SK-N-SH (cell line): ENCODE measurements around the gene FAM110A. TPM values are rescaled to one million over a fixed set of nuclear protein-coding genes. Genes with fewer than 3 reads are reported as not detected.

Experiments
- CTCF ChIA-PET: fragments of 300-600, 350-600 bp; formaldehyde crosslinking; extraction: SDS; loops from one replicate; lab custom pipeline; 2021; lab: Yijun Ruan, JAX
- POLR2A ChIA-PET: fragments of 350-600 bp; sonication (Branson Sonifier 250); formaldehyde crosslinking; extraction: SDS; loops from one replicate; lab custom pipeline; 2020; ENCODE audit warnings: antibody characterized with exemption, inconsistent platforms; lab: Yijun Ruan, JAX
- DNase-seq: peaks from one replicate; pipeline ENCODE4 v3.0.0; 2012
- H2AFZ ChIP-seq: fragments of 200-600 bp; sonication (generic); 2 replicates; pipeline ENCODE4 v1.8.1; 2016; ENCODE audit warnings: antibody characterized with exemption, mild to moderate bottlenecking, low read depth
- H3F3A ChIP-seq: fragments of 200-600 bp; sonication (generic); replicated peaks from 2 replicates; pipeline ENCODE3; 2016; ENCODE audit warnings: antibody characterized with exemption, mild to moderate bottlenecking; ENCODE audit not compliant: insufficient read depth
- H3K27ac ChIP-seq, 2 experiments: fragments of 200-500 bp in 1 of 2; fragments of 200-600 bp in 1 of 2; sonication (Bioruptor generic) in 1 of 2; sonication (generic), shearing (Covaris generic) in 1 of 2; 2 replicates each; pipeline versions ENCODE4 v1.5.1 to v1.6.1; 2014 to 2016; ENCODE audit warnings: low read depth in 2 of 2, inconsistent platforms in 1 of 2, low read length in 1 of 2, mild to moderate bottlenecking in 1 of 2, mixed read lengths in 1 of 2
- H3K27me3 ChIP-seq: fragments of 200-600 bp; sonication (generic), shearing (Covaris generic); 2 replicates; pipeline ENCODE4 v1.6.1; 2016; ENCODE audit warnings: mixed run types; ENCODE audit not compliant: insufficient read depth
- H3K36me3 ChIP-seq, 2 experiments: fragments of 200-500 bp in 1 of 2; fragments of 200-600 bp in 1 of 2; sonication (Bioruptor generic) in 1 of 2; sonication (generic) in 1 of 2; replicated peaks in 1 of 2; 2 replicates each; pipeline versions ENCODE3 to v1.5.1; 2014 to 2016; ENCODE audit warnings: low read length in 1 of 2, mild to moderate bottlenecking in 1 of 2; ENCODE audit not compliant: insufficient read depth in 2 of 2, control insufficient read depth in 1 of 2
- H3K4me1 ChIP-seq, 2 experiments: fragments of 200-500 bp in 1 of 2; fragments of 200-600 bp in 1 of 2; sonication (Bioruptor generic) in 1 of 2; sonication (generic), shearing (Covaris generic) in 1 of 2; 2 replicates each; pipeline versions ENCODE4 v1.5.1 to v1.6.1; 2014 to 2016; ENCODE audit warnings: low read depth in 1 of 2, low read length in 1 of 2, mixed run types in 1 of 2; ENCODE audit not compliant: insufficient read depth in 2 of 2, control insufficient read depth in 1 of 2
- H3K4me2 ChIP-seq: fragments of 200-600 bp; sonication (generic), shearing (Covaris generic); 2 replicates; pipeline ENCODE4 v1.6.1; 2017; ENCODE audit warnings: mixed run types
- H3K4me3 ChIP-seq, 2 experiments: fragments of 200-500 bp in 1 of 2; fragments of 200-600 bp in 1 of 2; sonication (Bioruptor generic) in 1 of 2; sonication (generic), shearing (Covaris generic) in 1 of 2; 2 replicates each; pipeline versions ENCODE4 v1.5.1 to v1.8.1; 2014 to 2016; ENCODE audit warnings: low read depth in 2 of 2, inconsistent platforms in 1 of 2, low read length in 1 of 2, mild to moderate bottlenecking in 1 of 2, mixed read lengths in 1 of 2, moderate library complexity in 1 of 2
- H3K79me2 ChIP-seq: fragments of 200-600 bp; sonication (generic); 2 replicates; pipeline ENCODE4 v1.8.1; 2017; ENCODE audit warnings: mild to moderate bottlenecking; ENCODE audit not compliant: insufficient read depth
- H3K9ac ChIP-seq: fragments of 200-600 bp; sonication (generic); 2 replicates; pipeline ENCODE4 v1.6.1; 2017; ENCODE audit warnings: mixed run types
- H3K9me2 ChIP-seq: fragments of 200-600 bp; sonication (generic); 2 replicates; pipeline ENCODE4 v1.6.1; 2017; ENCODE audit warnings: mixed run types
- H3K9me3 ChIP-seq: fragments of 200-600 bp; sonication (generic); 2 replicates; pipeline ENCODE4 v1.6.1; 2017; ENCODE audit warnings: mixed run types, mild to moderate bottlenecking, moderate library complexity
- H4K20me1 ChIP-seq: fragments of 200-600 bp; sonication (generic); 2 replicates; pipeline ENCODE4 v1.6.1; 2017; ENCODE audit warnings: mild to moderate bottlenecking, mixed run types; ENCODE audit not compliant: insufficient read depth
- CHD2 ChIP-seq: fragments of 150-350 bp; IDR thresholded peaks from 2 replicates; pipeline ENCODE4 v1.6.1; 2018; ENCODE audit warnings: low read length; ENCODE audit not compliant: partially characterized antibody
- ELF1 ChIP-seq: IDR thresholded peaks from 2 replicates; pipeline ENCODE4 v1.4.0; 2012
- EP300 ChIP-seq, 2 experiments: IDR thresholded peaks; 2 replicates each; pipeline versions ENCODE4 v1.4.0 to v1.6.1; 2012; ENCODE audit warnings: borderline replicate concordance in 1 of 2, low read depth in 1 of 2, low read length in 1 of 2
- EZH2phosphoT487 ChIP-seq: fragments of 200-600 bp; sonication (generic); IDR thresholded peaks from 2 replicates; pipeline ENCODE4 v1.6.1; 2017; ENCODE audit warnings: low read depth, mixed run types, mild to moderate bottlenecking, antibody characterized with exemption, moderate library complexity, borderline replicate concordance
- FOSL2 ChIP-seq: IDR thresholded peaks from 2 replicates; pipeline ENCODE4 v1.4.0; 2012; ENCODE audit warnings: low read depth, mild to moderate bottlenecking, moderate library complexity, borderline replicate concordance
- FOXJ3 ChIP-seq: sonication (generic); formaldehyde crosslinking; IDR thresholded peaks from 2 replicates; pipeline ENCODE4 v1.5.1; 2020; ENCODE audit warnings: mild to moderate bottlenecking, missing genetic modification reagents
- GABPA ChIP-seq: IDR thresholded peaks from 2 replicates; pipeline ENCODE4 v1.4.0; 2012; ENCODE audit warnings: low read depth, mild to moderate bottlenecking
- JUND ChIP-seq: IDR thresholded peaks from 2 replicates; pipeline ENCODE4 v1.4.0; 2012
- NRF1 ChIP-seq: IDR thresholded peaks from 2 replicates; pipeline ENCODE4 v1.6.1; 2012; ENCODE audit warnings: low read depth, mild to moderate bottlenecking, low read length
- POLR2AphosphoS5 ChIP-seq: IDR thresholded peaks from 2 replicates; pipeline ENCODE4 v1.6.1; 2012; ENCODE audit warnings: low read depth, low read length
- RXRA ChIP-seq: IDR thresholded peaks from 2 replicates; pipeline ENCODE4 v1.4.0; 2012; ENCODE audit warnings: low read depth, mild to moderate bottlenecking, borderline replicate concordance
- SMC3 ChIP-seq: IDR thresholded peaks from 2 replicates; pipeline ENCODE4 v1.6.1; 2012; ENCODE audit warnings: low read depth, low read length, improper control_type of control experiment
- WGBS: methylation state at CpG from one replicate; pipeline ENCODE4 v1.1.6; 2017; ENCODE audit warnings: low lambda C conversion rate; 5-methylcytosine and 5-hydroxymethylcytosine counted together
- polyA plus RNA-seq, 3 experiments: library from polyadenylated mRNA; depleted of rRNA; stranded (reverse); fragments of >200 nt; gene quantifications; 2 replicates each; pipeline ENCODE4 v1.2.3, GENCODE V29; 2012
- TF ChIP-seq, protein P1 (sequence below): fragments of 150-350 bp; IDR thresholded peaks from 2 replicates; pipeline ENCODE4 v1.6.1; 2016; ENCODE audit warnings: mild to moderate bottlenecking, low read depth, low read length
- TF ChIP-seq, protein P2 (sequence below): IDR thresholded peaks from 2 replicates; pipeline ENCODE4 v1.6.1; 2012; ENCODE audit warnings: mild to moderate bottlenecking, low read depth, low read length, moderate library complexity
- TF ChIP-seq, protein P3 (sequence below): fragments of 150-350 bp; IDR thresholded peaks from 2 replicates; pipeline ENCODE4 v1.6.1; 2017; ENCODE audit warnings: antibody characterized with exemption, low read length, low read depth, borderline replicate concordance
- TF ChIP-seq, protein P4 (sequence below): IDR thresholded peaks from 2 replicates; pipeline ENCODE4; 2012

The FAM110A gene
- polyA plus RNA-seq, 1 of the 3 experiments (the other 2 are of a cell fraction), result 3.8 TPM

DNA sequence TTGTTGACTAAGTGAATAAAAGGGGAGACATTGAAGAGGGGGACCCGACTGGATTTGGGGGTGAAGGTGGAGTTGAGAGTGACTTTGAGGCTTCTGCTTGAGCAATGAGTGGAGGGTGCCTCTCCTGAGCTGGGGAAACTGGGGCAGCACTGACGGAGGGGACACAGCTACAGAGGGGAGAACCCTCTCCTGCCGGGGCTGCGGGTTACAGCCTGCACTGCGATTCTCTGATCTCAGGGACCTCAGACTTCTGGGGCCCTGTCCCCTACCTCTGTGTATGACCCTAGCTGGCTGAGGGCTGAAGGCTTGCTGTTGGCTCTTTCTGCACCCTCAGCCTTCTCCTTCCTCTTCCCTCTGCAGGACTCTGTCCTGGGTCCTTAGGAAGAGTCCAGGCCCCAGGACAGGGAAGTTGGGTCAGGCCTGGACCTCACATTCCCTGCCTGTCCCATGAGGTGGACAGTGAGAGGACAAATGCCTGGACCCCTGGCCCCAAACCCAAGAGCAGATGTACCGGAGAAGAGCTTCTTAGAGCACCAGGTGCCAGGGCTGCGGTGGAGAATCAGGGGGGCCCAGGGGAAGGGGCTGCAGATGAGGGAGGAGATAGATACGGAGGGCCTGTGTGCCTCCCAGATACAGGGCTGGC lies 13.7 kb upstream of the FAM110A start:
- Histone ChIP-seq H3K9me3 (no peaks in the 10 kb centered on the region), H3F3A (no peaks in the 10 kb centered on the region), H3K27ac (no peak overlapping the region), H3K4me1 (no peaks in the 10 kb centered on the region), H2AFZ (no peak overlapping the region), H3K9me2 (no peaks in the 10 kb centered on the region), H3K79me2 (no peaks in the 10 kb centered on the region), H3K4me2 (no peak overlapping the region), H3K36me3 (no peaks in the 10 kb centered on the region), H4K20me1 (no peaks in the 10 kb centered on the region), H3K27me3 (no peaks in the 10 kb centered on the region), H3K4me3 (no peak overlapping the region), H3K9ac (no peak overlapping the region)
- ChIA-PET CTCF (interaction anchor here (1.4 to 7.2 kb wide), 3 partner anchors 139 to 289 kb away, joined by 3 to 267 read pairs (median 53); no protein-coding TSS in a partner anchor), POLR2A (interaction anchor here (1.3 kb wide), 1 partner anchor 136 kb away, joined by 3 read pairs; no protein-coding TSS in a partner anchor)
- WGBS, result 67% methylated on average over 6 of the region's 8 CpGs
- DNase-seq, result no peak
- no peak for TF ChIP-seq FOXJ3 (CRISPR knock-in tag)
- TF ChIP-seq, protein P1, sequence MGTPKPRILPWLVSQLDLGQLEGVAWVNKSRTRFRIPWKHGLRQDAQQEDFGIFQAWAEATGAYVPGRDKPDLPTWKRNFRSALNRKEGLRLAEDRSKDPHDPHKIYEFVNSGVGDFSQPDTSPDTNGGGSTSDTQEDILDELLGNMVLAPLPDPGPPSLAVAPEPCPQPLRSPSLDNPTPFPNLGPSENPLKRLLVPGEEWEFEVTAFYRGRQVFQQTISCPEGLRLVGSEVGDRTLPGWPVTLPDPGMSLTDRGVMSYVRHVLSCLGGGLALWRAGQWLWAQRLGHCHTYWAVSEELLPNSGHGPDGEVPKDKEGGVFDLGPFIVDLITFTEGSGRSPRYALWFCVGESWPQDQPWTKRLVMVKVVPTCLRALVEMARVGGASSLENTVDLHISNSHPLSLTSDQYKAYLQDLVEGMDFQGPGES, result no peak

DNA sequence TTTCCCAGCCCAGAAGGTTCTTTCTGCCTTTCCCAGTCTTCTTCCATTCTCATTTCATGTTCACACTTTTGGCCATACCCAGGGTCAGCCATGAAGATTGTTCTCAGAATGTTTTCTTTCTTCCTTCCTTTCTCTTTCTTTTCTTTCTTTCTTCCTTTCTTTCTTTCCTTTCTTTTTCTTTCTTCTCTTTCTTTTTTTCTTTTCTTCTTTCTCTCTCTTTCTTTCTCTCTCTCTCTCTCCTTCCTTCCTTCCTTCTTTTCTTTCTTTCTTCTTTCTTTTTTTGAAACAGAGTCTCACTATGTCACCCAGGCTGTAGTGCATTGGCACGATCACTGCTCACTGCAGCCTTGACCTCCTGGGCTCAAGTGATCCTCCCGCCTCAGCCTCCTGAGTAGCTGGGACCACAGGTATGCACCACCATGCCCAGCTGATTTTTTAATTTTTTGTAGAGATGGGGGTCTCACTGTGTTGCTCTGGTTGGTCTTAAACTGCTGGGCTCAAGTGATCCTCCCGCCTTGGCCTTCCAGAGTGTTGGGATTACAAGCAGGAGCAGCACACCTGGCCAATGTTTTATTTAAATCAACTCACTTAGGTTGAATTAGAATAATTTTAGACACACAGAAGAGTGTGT lies 13.1 kb upstream of the FAM110A start:
- Histone ChIP-seq H3K27me3 (no peaks in the 10 kb centered on the region), H3K79me2 (no peaks in the 10 kb centered on the region), H3K27ac (no peak overlapping the region), H3K36me3 (no peaks in the 10 kb centered on the region), H3K4me1 (no peaks in the 10 kb centered on the region), H3K9ac (no peak overlapping the region), H3K9me2 (no peaks in the 10 kb centered on the region), H2AFZ (no peak overlapping the region), H3K4me3 (no peak overlapping the region), H4K20me1 (no peaks in the 10 kb centered on the region), H3F3A (no peaks in the 10 kb centered on the region), H3K9me3 (no peaks in the 10 kb centered on the region), H3K4me2 (no peak overlapping the region)
- TF ChIP-seq, protein P2, sequence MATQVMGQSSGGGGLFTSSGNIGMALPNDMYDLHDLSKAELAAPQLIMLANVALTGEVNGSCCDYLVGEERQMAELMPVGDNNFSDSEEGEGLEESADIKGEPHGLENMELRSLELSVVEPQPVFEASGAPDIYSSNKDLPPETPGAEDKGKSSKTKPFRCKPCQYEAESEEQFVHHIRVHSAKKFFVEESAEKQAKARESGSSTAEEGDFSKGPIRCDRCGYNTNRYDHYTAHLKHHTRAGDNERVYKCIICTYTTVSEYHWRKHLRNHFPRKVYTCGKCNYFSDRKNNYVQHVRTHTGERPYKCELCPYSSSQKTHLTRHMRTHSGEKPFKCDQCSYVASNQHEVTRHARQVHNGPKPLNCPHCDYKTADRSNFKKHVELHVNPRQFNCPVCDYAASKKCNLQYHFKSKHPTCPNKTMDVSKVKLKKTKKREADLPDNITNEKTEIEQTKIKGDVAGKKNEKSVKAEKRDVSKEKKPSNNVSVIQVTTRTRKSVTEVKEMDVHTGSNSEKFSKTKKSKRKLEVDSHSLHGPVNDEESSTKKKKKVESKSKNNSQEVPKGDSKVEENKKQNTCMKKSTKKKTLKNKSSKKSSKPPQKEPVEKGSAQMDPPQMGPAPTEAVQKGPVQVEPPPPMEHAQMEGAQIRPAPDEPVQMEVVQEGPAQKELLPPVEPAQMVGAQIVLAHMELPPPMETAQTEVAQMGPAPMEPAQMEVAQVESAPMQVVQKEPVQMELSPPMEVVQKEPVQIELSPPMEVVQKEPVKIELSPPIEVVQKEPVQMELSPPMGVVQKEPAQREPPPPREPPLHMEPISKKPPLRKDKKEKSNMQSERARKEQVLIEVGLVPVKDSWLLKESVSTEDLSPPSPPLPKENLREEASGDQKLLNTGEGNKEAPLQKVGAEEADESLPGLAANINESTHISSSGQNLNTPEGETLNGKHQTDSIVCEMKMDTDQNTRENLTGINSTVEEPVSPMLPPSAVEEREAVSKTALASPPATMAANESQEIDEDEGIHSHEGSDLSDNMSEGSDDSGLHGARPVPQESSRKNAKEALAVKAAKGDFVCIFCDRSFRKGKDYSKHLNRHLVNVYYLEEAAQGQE, result no peak
- TF ChIP-seq CHD2 (no peak), EP300 (IDR thresholded peaks at IDR 0.05; ENCODE audit: borderline replicate concordance in 1 of 2, low read depth in 1 of 2, low read length in 1 of 2) (no peak), POLR2AphosphoS5 (no peak), SMC3 (no peak), EZH2phosphoT487 (no peak), RXRA (no peak), JUND (no peak), ELF1 (no peak), FOSL2 (no peak), FOXJ3 (CRISPR knock-in tag) (no peak), NRF1 (no peak), GABPA (no peak)
- TF ChIP-seq, protein P3, sequence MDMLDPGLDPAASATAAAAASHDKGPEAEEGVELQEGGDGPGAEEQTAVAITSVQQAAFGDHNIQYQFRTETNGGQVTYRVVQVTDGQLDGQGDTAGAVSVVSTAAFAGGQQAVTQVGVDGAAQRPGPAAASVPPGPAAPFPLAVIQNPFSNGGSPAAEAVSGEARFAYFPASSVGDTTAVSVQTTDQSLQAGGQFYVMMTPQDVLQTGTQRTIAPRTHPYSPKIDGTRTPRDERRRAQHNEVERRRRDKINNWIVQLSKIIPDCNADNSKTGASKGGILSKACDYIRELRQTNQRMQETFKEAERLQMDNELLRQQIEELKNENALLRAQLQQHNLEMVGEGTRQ, result no peak
- TF ChIP-seq, protein P4, sequence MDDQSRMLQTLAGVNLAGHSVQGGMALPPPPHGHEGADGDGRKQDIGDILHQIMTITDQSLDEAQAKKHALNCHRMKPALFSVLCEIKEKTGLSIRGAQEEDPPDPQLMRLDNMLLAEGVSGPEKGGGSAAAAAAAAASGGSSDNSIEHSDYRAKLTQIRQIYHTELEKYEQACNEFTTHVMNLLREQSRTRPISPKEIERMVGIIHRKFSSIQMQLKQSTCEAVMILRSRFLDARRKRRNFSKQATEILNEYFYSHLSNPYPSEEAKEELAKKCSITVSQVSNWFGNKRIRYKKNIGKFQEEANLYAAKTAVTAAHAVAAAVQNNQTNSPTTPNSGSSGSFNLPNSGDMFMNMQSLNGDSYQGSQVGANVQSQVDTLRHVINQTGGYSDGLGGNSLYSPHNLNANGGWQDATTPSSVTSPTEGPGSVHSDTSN, result no peak
- TF ChIP-seq, protein P1, result no peak
- 64% methylated on average over 3 of the region's 3 CpGs for whole genome bisulfite sequencing
- POLR2A ChIA-PET, result no interaction called here
- CTCF ChIA-PET, result interaction anchor here (1.5 to 7.2 kb wide), 2 partner anchors 136 to 138 kb away, joined by 5 to 267 read pairs; no protein-coding TSS in a partner anchor
- no peak for DNase-seq
